Left renal cortex interstitium (tissue), 4 donors: ENCODE measurements around the gene WHRN. TPM values are rescaled to one million over a fixed set of nuclear protein-coding genes. Genes with fewer than 3 reads are reported as not detected.

ENCODE experiments used
- DNase-seq, 4 donors: peaks; one replicate each; pipeline ENCODE4 v3.0.0-alpha.2; 2013; ENCODE audit warnings: low read depth in 4 of 4, low spot score in 2 of 4, missing footprints in 1 of 4
- polyA plus RNA-seq, 4 donors: library from polyadenylated mRNA; unstranded; fragments of 120-200 nt; gene quantifications; one replicate each; pipeline ENCODE4 v1.2.1, GENCODE V29; 2013; ENCODE audit not compliant: insufficient read length in 4 of 4

The WHRN gene
- polyA plus RNA-seq, 4 donors = 5.9 to 18.1 (median 10.3) TPM

- DNase-seq = no peak
Measured at GRCh38 chr9:114474425-114474824, 30.8 kb downstream of the WHRN start.

- no peak for DNase-seq
Measured at GRCh38 chr9:114473447-114473801, 31.8 kb downstream of the WHRN start.

- DNase-seq = no peak
Measured at GRCh38 chr9:114472765-114473446, 32.4 kb downstream of the WHRN start.

DNA sequence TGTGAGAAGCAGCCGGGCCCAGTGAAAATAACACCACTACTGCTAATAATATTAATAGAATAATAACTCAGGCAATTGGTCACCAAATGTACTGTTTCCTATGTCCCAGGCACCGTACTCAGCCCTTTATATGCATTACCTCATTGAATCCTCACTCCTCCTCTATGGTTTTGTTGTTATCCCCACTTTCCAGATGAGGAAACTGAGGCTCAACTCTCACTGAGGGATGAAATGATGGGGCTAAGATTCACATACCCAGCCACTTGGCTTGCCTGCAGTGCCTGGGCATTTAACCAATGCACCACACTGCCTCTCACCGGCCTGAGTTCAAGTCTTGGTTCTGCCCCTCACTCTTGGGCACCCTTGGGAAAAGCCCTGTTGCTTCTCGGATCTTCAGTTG lies 34.1 kb downstream of the WHRN start:
- no peak for DNase-seq

GRCh38 chr9:114470581-114470980 lies 34.7 kb downstream of the WHRN start:
- no peak for DNase-seq

GRCh38 chr9:114470121-114470520 lies 35.2 kb downstream of the WHRN start:
- DNase-seq = no peak

GRCh38 chr9:114469091-114469853 lies 36.0 kb downstream of the WHRN start:
- no peak for DNase-seq

DNA sequence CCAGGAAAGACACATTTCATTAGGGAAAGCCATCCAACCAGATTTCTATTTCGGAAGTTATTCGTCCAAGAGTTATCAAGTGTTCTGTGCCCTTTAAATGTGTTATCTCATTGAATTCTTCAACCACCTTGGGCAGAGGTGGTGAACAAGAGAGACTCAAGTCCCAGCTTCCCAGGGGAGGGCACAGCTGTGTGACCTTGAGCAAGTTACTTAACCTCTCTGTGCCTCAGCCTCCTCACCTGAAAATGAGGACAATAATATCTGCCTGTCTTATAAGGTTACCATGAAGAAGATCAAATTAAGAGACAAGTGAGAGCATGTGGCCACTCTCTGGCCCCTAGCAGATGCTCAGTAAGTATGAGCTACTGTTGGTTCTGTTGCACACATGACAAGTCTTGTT lies 37.4 kb downstream of the WHRN start:
- no peak for DNase-seq

DNA sequence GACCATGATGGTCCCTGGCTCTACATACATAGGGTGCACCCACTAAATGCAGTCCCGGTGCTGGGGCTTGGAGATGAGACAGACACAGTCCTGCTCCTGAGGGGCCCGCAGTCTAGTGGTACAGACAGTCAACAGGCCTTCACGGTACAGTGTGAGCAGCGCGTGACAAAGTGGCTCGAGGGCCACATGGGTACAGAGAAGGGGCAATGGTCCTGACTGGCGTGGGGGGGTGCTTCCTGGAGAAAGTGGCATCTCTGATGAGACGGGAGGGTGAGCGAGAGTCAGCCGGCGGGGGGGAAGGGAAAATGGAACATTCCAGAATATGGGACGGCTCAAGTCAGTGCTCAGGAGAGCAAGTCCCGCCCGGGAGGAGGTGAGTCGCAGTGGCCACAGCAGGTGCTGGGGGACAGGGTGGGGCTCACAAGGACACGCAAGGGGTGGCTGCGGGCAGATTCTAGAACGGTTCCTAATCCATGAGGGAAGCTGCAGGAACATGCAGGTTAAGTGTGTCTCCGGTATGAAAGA lies 38.0 kb downstream of the WHRN start:
- no peak for DNase-seq

DNA sequence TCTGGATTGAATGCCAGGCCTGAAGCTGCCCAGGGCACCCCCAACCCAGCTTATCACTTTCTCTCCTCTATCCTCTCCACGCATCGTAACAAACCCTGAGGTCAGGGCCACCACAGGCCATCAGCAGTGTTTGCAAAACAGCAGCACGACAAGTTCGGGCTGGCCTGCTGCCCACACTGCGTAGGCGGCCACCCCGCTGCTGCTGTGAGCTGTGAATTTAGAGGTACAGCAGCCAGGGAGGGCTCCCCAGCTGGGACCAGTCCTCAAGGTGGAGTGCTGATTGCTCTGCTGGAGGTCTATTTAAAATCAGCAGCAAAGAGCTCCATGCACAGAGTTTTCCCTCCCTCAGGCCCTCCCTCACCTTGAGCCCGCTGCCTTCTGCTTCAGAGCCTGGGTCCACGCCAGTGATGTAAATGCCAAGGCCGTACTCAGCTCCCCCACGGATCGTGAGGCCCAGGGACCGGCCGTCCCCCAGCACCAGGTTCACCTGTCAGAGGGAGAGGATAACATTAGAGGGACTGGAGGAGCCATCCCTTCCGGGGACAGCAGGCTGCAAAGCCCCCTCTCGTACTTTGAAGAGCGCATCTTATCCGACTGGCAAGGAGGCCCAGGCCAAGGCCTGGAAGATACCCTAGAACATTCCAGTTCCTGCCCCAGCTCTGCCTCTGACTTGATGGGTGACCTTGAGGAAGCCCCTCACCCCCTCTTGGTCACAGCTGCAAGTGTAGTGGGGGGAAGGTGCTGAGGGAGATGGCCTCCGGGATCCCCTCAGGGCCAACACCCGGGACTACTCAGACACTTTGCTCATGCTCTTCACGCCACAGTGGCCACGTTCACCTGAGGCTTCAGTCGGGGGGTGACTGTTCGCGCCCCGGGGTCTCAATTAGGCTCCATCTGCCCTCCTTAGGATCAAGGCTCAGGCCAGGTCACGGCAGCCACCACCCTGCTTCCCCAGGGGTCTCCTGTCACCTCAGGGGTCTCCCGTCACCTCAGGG lies 39.1 kb downstream of the WHRN start:
- DNase-seq = no peak

- DNase-seq = no peak
Measured at GRCh38 chr9:114465417-114465816, 39.9 kb downstream of the WHRN start.

GRCh38 chr9:114464281-114465051 lies 40.8 kb downstream of the WHRN start:
- no peak for DNase-seq

- DNase-seq = no peak
Measured at GRCh38 chr9:114462791-114463190, 42.5 kb downstream of the WHRN start.

DNA sequence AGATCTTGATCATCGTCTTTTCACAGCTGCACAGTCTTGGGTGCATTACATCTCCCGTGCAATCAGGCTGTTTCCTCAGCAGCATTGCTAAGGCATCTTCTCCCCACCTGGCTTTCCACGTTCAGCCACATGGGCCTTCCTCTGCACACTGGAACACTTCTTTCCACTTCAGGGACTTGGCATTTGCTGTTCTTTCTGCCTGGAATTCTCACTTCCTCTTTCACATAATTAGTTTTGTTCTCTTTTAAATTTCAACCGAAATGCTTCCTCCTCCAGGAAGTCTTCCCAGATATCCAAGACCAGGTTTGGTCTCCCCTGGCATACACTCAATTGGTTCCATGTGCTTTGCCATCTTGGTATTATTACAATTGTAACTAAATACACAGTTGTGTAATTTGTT lies 43.8 kb downstream of the WHRN start:
- no peak for DNase-seq

GRCh38 chr9:114460513-114461199 lies 44.6 kb downstream of the WHRN start:
- no peak for DNase-seq

GRCh38 chr9:114459464-114459863 lies 45.8 kb downstream of the WHRN start:
- no peak for DNase-seq

DNA sequence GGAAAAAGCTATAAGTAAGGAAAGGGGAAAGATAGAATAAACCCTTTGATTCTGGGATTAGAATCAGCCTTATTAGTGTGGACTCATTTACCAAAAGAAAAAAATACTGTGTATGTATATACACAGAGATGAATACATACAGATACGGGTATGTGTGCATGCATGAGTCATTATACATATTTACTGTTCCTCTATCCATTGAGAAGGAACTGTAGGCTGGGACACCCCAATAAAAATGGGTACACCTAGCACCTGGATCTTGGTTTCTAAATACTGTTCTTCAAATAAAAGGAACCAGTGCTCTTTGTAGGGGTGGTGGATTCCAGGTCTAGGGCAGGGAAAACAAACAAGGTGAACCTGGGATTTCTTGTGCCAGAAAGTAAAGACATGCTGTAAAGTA lies 48.3 kb downstream of the WHRN start:
- no peak for DNase-seq

GRCh38 chr9:114454652-114455051 lies 50.6 kb downstream of the WHRN start:
- no peak for DNase-seq
